ENCODE results near the gene GFRA1. TPM values are rescaled to one million over a fixed set of nuclear protein-coding genes. Genes with fewer than 3 reads are reported as not detected.

GFRA1 gene
- total and polyA plus RNA-seq, 11 donors = 0.76 to 18.6 (median 1.4) TPM

- Histone ChIP-seq H3K36me3 (no peaks in the 10 kb centered on the region), H3K27me3 (no peaks in the 10 kb centered on the region), H3K4me1 (no peaks in the 10 kb centered on the region), H3K27ac (no peak overlapping the region), H3K9me3 (no peaks in the 10 kb centered on the region), H3K4me3 (no peak overlapping the region)
- 84 to 88% (median 86%) methylated on average over 13 of the region's 13 CpGs for WGBS, 4 donors
- no peak for ATAC-seq
- no peak for TF ChIP-seq CTCF (IDR thresholded peaks at IDR 0.05)
- TF ChIP-seq POLR2A (IDR thresholded peaks at IDR 0.05) = no peak
- no peak for DNase-seq
- intact Hi-C loops (cut with DNase I) = loop anchor here in 1 of 10 donors (5.0 kb wide), 1 partner anchor 203 kb away; no protein-coding TSS in a partner anchor
These were observed 32.7 kb downstream of the GFRA1 start for GRCh38 chr10:116240157-116240950.

- Histone ChIP-seq H3K9me3 (no peaks in the 10 kb centered on the region), H3K4me1 (no peaks in the 10 kb centered on the region), H3K4me3 (no peak overlapping the region), H3K27ac (no peak overlapping the region), H3K27me3 (no peaks in the 10 kb centered on the region), H3K36me3 (no peaks in the 10 kb centered on the region)
- no peak for ATAC-seq
- intact Hi-C loops (cut with DNase I) = no loop called here
- WGBS, 4 donors = 81 to 87% (median 82%) methylated on average over 4 of the region's 4 CpGs
- TF ChIP-seq POLR2A (IDR thresholded peaks at IDR 0.05) = no peak
- no peak for TF ChIP-seq CTCF (IDR thresholded peaks at IDR 0.05)
- DNase-seq = no peak
These were observed 33.8 kb downstream of the GFRA1 start for GRCh38 chr10:116239229-116239628.

GRCh38 chr10:116237970-116238369, 35.0 kb downstream of the GFRA1 start:
- H3K36me3 ChIP-seq = no peaks in the 10 kb centered on the region
- H3K9me3 ChIP-seq = no peaks in the 10 kb centered on the region
- 81 to 86% (median 83%) methylated on average over 15 of the region's 15 CpGs for WGBS, 4 donors
- intact Hi-C loops (cut with DNase I) = no loop called here
- ATAC-seq (no peak), DNase-seq (no peak)
- no peak overlapping the region for H3K27ac ChIP-seq
- no peaks in the 10 kb centered on the region for H3K27me3 ChIP-seq
- no peak for TF ChIP-seq POLR2A (IDR thresholded peaks at IDR 0.05)
- no peak for TF ChIP-seq CTCF (IDR thresholded peaks at IDR 0.05)
- H3K4me1 ChIP-seq = no peaks in the 10 kb centered on the region
- no peak overlapping the region for H3K4me3 ChIP-seq

GRCh38 chr10:116237260-116237659, 35.7 kb downstream of the GFRA1 start:
- intact Hi-C loops (cut with DNase I) = no loop called here
- Histone ChIP-seq H3K27ac (no peak overlapping the region), H3K9me3 (no peaks in the 10 kb centered on the region), H3K4me3 (no peak overlapping the region), H3K27me3 (no peaks in the 10 kb centered on the region), H3K36me3 (no peaks in the 10 kb centered on the region), H3K4me1 (no peaks in the 10 kb centered on the region)
- DNase-seq (no peak), ATAC-seq (no peak)
- 51 to 78% (median 52%) methylated on average over 3 of the region's 3 CpGs for WGBS, 4 donors
- TF ChIP-seq CTCF (IDR thresholded peaks at IDR 0.05) (no peak), POLR2A (IDR thresholded peaks at IDR 0.05) (no peak)
